HCT116 (cell line): Measurements from ENCODE around the gene ZNRF3. TPM values are rescaled to one million over a fixed set of nuclear protein-coding genes. Genes with fewer than 3 reads are reported as not detected.

Experiments
- ATAC-seq: fragments of 200-7000 bp; cut with Tn5 transposase; 2 replicates; pipeline ENCODE4 v1.9.1; 2020; ENCODE audit warnings: mild to moderate bottlenecking, moderate library complexity
- BruUV-seq: library from RNA; stranded (reverse); fragments of 400-500 nt; replicated peaks from 2 replicates; lab custom pipeline; 2021; lab: Mats Ljungman, UMichigan
- CTCF ChIA-PET: fragments of 300-600 bp; sonication (Branson Sonifier 250); formaldehyde crosslinking; loops from one replicate; lab custom pipeline; 2021; ENCODE audit warnings: antibody characterized with exemption; lab: Charles Lee
- POLR2A ChIA-PET: fragments of 300-600, 350-600 bp; sonication (Branson Sonifier 250); formaldehyde crosslinking; loops from one replicate; lab custom pipeline; 2021; ENCODE audit warnings: antibody characterized with exemption; lab: Charles Lee
- RAD21 ChIA-PET, 2 experiments: fragments of 300-600 bp; sonication (Branson Sonifier 250); formaldehyde crosslinking; loops; one replicate each; lab custom pipeline; 2023; ENCODE audit warnings: low total read pairs in 2 of 2; ENCODE audit not compliant: uncharacterized antibody in 2 of 2, unreplicated experiment in 2 of 2, low non-redundant PET in 1 of 2; lab: Charles Lee
- DNase-seq: peaks from one replicate; pipeline ENCODE4 v3.0.0-alpha.2; 2010; ENCODE audit warnings: low read depth, low spot score
- H2AFZ ChIP-seq: fragments of 200-600 bp; shearing (Covaris generic), sonication (generic); 2 replicates; pipeline ENCODE4 v1.6.1; 2017; ENCODE audit warnings: low read depth, mixed run types, mixed read lengths, antibody characterized with exemption, low read length; ENCODE audit not compliant: poor library complexity, severe bottlenecking
- H3K27ac ChIP-seq: 2 replicates; pipeline ENCODE4 v1.5.1; 2012; ENCODE audit warnings: low read depth, low read length
- H3K27me3 ChIP-seq: fragments of 200-600 bp; sonication (generic); 2 replicates; pipeline ENCODE4 v1.6.1; 2016; ENCODE audit warnings: mixed run types, low read length, mixed read lengths; ENCODE audit not compliant: insufficient read depth
- H3K36me3 ChIP-seq, 2 experiments: fragments of 200-500 bp in 1 of 2; fragments of 200-600 bp in 1 of 2; sonication (Bioruptor generic) in 1 of 2; sonication (generic) in 1 of 2; 2 replicates each; pipeline versions ENCODE4 v1.5.1 to v1.6.1; 2014 to 2016; ENCODE audit warnings: low read length in 2 of 2, inconsistent platforms in 1 of 2, mixed read lengths in 1 of 2, mixed run types in 1 of 2; ENCODE audit not compliant: insufficient read depth in 2 of 2, control insufficient read depth in 1 of 2
- H3K4me1 ChIP-seq, 2 experiments: fragments of 200-600 bp in 1 of 2; sonication (generic) in 1 of 2; 2 replicates each; pipeline versions ENCODE4 v1.5.1 to v1.6.1; 2012 to 2017; ENCODE audit warnings: low read length in 2 of 2, inconsistent platforms in 1 of 2, mild to moderate bottlenecking in 1 of 2, mixed read lengths in 1 of 2, mixed run types in 1 of 2, moderate library complexity in 1 of 2; ENCODE audit not compliant: insufficient read depth in 2 of 2, control insufficient read depth in 1 of 2
- H3K4me2 ChIP-seq: fragments of 200-600 bp; sonication (generic); 2 replicates; pipeline ENCODE4 v1.6.1; 2017; ENCODE audit warnings: mixed run types, low read length, mixed read lengths
- H3K4me3 ChIP-seq, 2 experiments: fragments of 200-600 bp in 1 of 2; sonication (generic) in 1 of 2; replicated peaks in 1 of 2; 2 replicates each; pipeline ENCODE4 v1.5.1; 2011 to 2016; ENCODE audit warnings: low read length in 2 of 2, control low read depth in 1 of 2, low read depth in 1 of 2, mild to moderate bottlenecking in 1 of 2, mixed read lengths in 1 of 2, mixed run types in 1 of 2
- H3K79me2 ChIP-seq: fragments of 200-600 bp; sonication (generic); 2 replicates; pipeline ENCODE4 v1.6.1; 2017; ENCODE audit warnings: mild to moderate bottlenecking, mixed run types, low read length, moderate library complexity, mixed read lengths; ENCODE audit not compliant: insufficient read depth
- H3K9ac ChIP-seq: fragments of 200-600 bp; sonication (generic); 2 replicates; pipeline ENCODE4 v1.6.1; 2016; ENCODE audit warnings: low read length, mixed read lengths
- H3K9me2 ChIP-seq: fragments of 200-600 bp; sonication (generic), shearing (Covaris generic); 2 replicates; pipeline ENCODE4 v1.6.1; 2017; ENCODE audit warnings: mixed run types, mild to moderate bottlenecking, moderate library complexity; ENCODE audit not compliant: insufficient read depth
- H3K9me3 ChIP-seq, 2 experiments: fragments of 200-500 bp in 1 of 2; fragments of 200-600 bp in 1 of 2; sonication (Bioruptor generic) in 1 of 2; sonication (generic) in 1 of 2; 2 replicates each; pipeline ENCODE4 v1.6.1; 2014 to 2017; ENCODE audit warnings: low read length in 2 of 2, mixed read lengths in 2 of 2, inconsistent platforms in 1 of 2, low read depth in 1 of 2, mild to moderate bottlenecking in 1 of 2, mixed run types in 1 of 2, moderate library complexity in 1 of 2; ENCODE audit not compliant: control insufficient read depth in 1 of 2, insufficient read depth in 1 of 2
- H4K20me1 ChIP-seq: fragments of 200-600 bp; sonication (generic), shearing (Covaris generic); 2 replicates; pipeline ENCODE4 v1.6.1; 2017; ENCODE audit warnings: mixed run types, mild to moderate bottlenecking, moderate library complexity; ENCODE audit not compliant: insufficient read depth
- ATF3 ChIP-seq: IDR thresholded peaks from 2 replicates; pipeline ENCODE4 v1.6.1; 2012
- CTCF ChIP-seq, 3 experiments: fragments of 200-600 bp in 1 of 3; sonication (generic) in 1 of 3; IDR thresholded peaks in 2 of 3; conservative IDR thresholded peaks in 1 of 3; 2 replicates each; pipeline ENCODE4 v1.5.1; 2012 to 2017; ENCODE audit warnings: low read depth in 2 of 3, low read length in 2 of 3, antibody characterized with exemption in 1 of 3, borderline replicate concordance in 1 of 3, control low read depth in 1 of 3, mild to moderate bottlenecking in 1 of 3, mixed read lengths in 1 of 3, mixed run types in 1 of 3, moderate library complexity in 1 of 3; ENCODE audit not compliant: insufficient read depth in 1 of 3
- ELF1 ChIP-seq: IDR thresholded peaks from 2 replicates; pipeline ENCODE4 v1.6.1; 2012; ENCODE audit warnings: low read depth, borderline replicate concordance
- EZH2phosphoT487 ChIP-seq: fragments of 200-600 bp; IDR thresholded peaks from 2 replicates; pipeline ENCODE4 v1.6.1; 2018; ENCODE audit warnings: antibody characterized with exemption, borderline replicate concordance
- FOSL1 ChIP-seq: IDR thresholded peaks from 2 replicates; pipeline ENCODE4 v1.6.1; 2012; ENCODE audit warnings: low read depth
- JUND ChIP-seq: IDR thresholded peaks from 2 replicates; pipeline ENCODE4 v1.6.1; 2012
- POLR2A ChIP-seq: IDR thresholded peaks from 2 replicates; pipeline ENCODE4 v1.7.0; 2011; ENCODE audit warnings: borderline replicate concordance; ENCODE audit not compliant: insufficient read depth, insufficient read length; ENCODE audit errors: extremely low read depth
- REST ChIP-seq: IDR thresholded peaks from 2 replicates; pipeline ENCODE4 v1.6.1; 2012; ENCODE audit warnings: low read depth
- YY1 ChIP-seq: IDR thresholded peaks from 2 replicates; pipeline ENCODE4 v1.6.1; 2011; ENCODE audit warnings: low read length, low read depth, moderate library complexity, mild to moderate bottlenecking; ENCODE audit not compliant: insufficient replicate concordance; ENCODE audit errors: extremely low read depth
- ZNF274 ChIP-seq: fragments of 200-500 bp; sonication (Bioruptor generic); IDR thresholded peaks from 2 replicates; pipeline ENCODE4 v1.6.1; 2014; ENCODE audit warnings: mild to moderate bottlenecking, low read depth, low read length, inconsistent platforms
- intact Hi-C: fragments of 100-400 bp; cut with micrococcal nuclease; formaldehyde crosslinking; loops from 2 replicates; pipeline ENCODE4 v1.10.0; 2022
- total RNA-seq: library from RNA; stranded (reverse); gene quantifications from one replicate; pipeline ENCODE4 v1.2.1, GENCODE V29; 2021; ENCODE audit not compliant: unreplicated experiment

The ZNRF3 gene
- total RNA-seq, 1 experiment from 2014 or later: 12.2 TPM

- TF ChIP-seq POLR2A (no peak), REST (no peak), EZH2phosphoT487 (no peak), FOSL1 (no peak), CTCF (IDR thresholded peaks at IDR 0.05 in 2 of 3, conservative IDR thresholded peaks at IDR 0.05 in 1 of 3; ENCODE audit: borderline replicate concordance in 1 of 3, insufficient read depth in 1 of 3, low read depth in 2 of 3, low read length in 2 of 3) (no peak), ATF3 (no peak), JUND (no peak), YY1 (no peak), ZNF274 (no peak), ELF1 (no peak)
- ATAC-seq (no peak), DNase-seq (no peak)
- no peaks in the 10 kb centered on the region for H3K36me3 ChIP-seq
- no peaks in the 10 kb centered on the region for H3K9me3 ChIP-seq
- H3K4me2 ChIP-seq: no peak overlapping the region
- H3K9me2 ChIP-seq: no peaks in the 10 kb centered on the region
- H3K27ac ChIP-seq: no peak overlapping the region
- no peak overlapping the region for H2AFZ ChIP-seq
- H3K4me3 ChIP-seq: no peak overlapping the region
- H3K4me1 ChIP-seq: peaks cover 36 to 49% of the 10 kb centered on the region in 2 experiments
- RAD21 ChIA-PET: no interaction called here
- POLR2A ChIA-PET: interaction anchor here (2.3 kb wide), 1 partner anchor 31 kb away, joined by 5 read pairs; no protein-coding TSS in a partner anchor
- BruUV-seq: no TSS peak
- H4K20me1 ChIP-seq: no peaks in the 10 kb centered on the region
- no peaks in the 10 kb centered on the region for H3K27me3 ChIP-seq
- CTCF ChIA-PET: no interaction called here
- H3K79me2 ChIP-seq: peaks cover 12% of the 10 kb centered on the region
- intact Hi-C loops: no loop called here
- H3K9ac ChIP-seq: no peak overlapping the region
Measured at GRCh38 chr22:28999919-29000556, 116.7 kb downstream of the ZNRF3 start.
